Hepatocyte (in vitro differentiated cells): ENCODE data around the gene MRPL1. TPM values are rescaled to one million over a fixed set of nuclear protein-coding genes. Genes with fewer than 3 reads are reported as not detected.
"Not testable (repeated sequence)": the region's sequence is repeated elsewhere in the genome, so short reads cannot be mapped to it uniquely, and the experiment has no call there.

Source experiments
- DNase-seq: peaks from one replicate; pipeline ENCODE4 v3.0.0-alpha.2; 2016; ENCODE audit warnings: low spot score
- H2AFZ ChIP-seq: fragments of 200-600 bp; sonication (generic); 2 replicates; pipeline ENCODE4 v1.6.0; 2016; ENCODE audit warnings: antibody characterized with exemption, mild to moderate bottlenecking
- H3K27ac ChIP-seq: fragments of 200-600 bp; sonication (generic); 2 replicates; pipeline ENCODE4 v1.5.1; 2016; ENCODE audit warnings: mild to moderate bottlenecking
- H3K27me3 ChIP-seq: fragments of 200-600 bp; sonication (generic); 2 replicates; pipeline ENCODE4 v1.6.1; 2016
- H3K36me3 ChIP-seq: fragments of 200-600 bp; sonication (generic); replicated peaks from 2 replicates; pipeline ENCODE4 v1.5.1; 2016; ENCODE audit warnings: low read depth; ENCODE audit not compliant: insufficient read depth
- H3K4me1 ChIP-seq: fragments of 200-600 bp; sonication (generic); 2 replicates; pipeline ENCODE4 v1.5.1; 2016; ENCODE audit warnings: mild to moderate bottlenecking, moderate library complexity; ENCODE audit not compliant: insufficient read depth
- H3K4me2 ChIP-seq: fragments of 200-600 bp; sonication (generic); 2 replicates; pipeline ENCODE4 v1.6.0; 2016
- H3K4me3 ChIP-seq: fragments of 200-600 bp; sonication (generic); 2 replicates; pipeline ENCODE4 v1.5.1; 2016; ENCODE audit warnings: mild to moderate bottlenecking
- H3K79me2 ChIP-seq: fragments of 200-600 bp; sonication (generic); 2 replicates; pipeline ENCODE4 v1.6.0; 2017; ENCODE audit warnings: mild to moderate bottlenecking
- H3K9me2 ChIP-seq: fragments of 200-600 bp; sonication (generic); replicated peaks from 2 replicates; pipeline ENCODE4 v1.6.0; 2017; ENCODE audit warnings: mild to moderate bottlenecking; ENCODE audit not compliant: insufficient read depth
- H3K9me3 ChIP-seq: fragments of 200-600 bp; sonication (generic); 2 replicates; pipeline ENCODE4 v1.5.1; 2016; ENCODE audit warnings: low read depth, mild to moderate bottlenecking
- H4K20me1 ChIP-seq: fragments of 200-600 bp; sonication (generic); 2 replicates; pipeline ENCODE4 v1.6.0; 2016; ENCODE audit warnings: mild to moderate bottlenecking; ENCODE audit not compliant: insufficient read depth, poor library complexity, severe bottlenecking
- CTCF ChIP-seq: fragments of 200-600 bp; sonication (generic); IDR thresholded peaks from 2 replicates; pipeline ENCODE4 v1.5.1; 2016; ENCODE audit warnings: antibody characterized with exemption, mild to moderate bottlenecking; ENCODE audit not compliant: poor library complexity
- EZH2 ChIP-seq: fragments of 200-600 bp; sonication (generic); IDR thresholded peaks from 2 replicates; pipeline ENCODE4 v1.6.1; 2016; ENCODE audit warnings: antibody characterized with exemption, mild to moderate bottlenecking, borderline replicate concordance
- EZH2phosphoT487 ChIP-seq: fragments of 200-600 bp; sonication (generic); IDR thresholded peaks from one replicate; pipeline ENCODE4 v1.6.1; 2018; ENCODE audit warnings: antibody characterized with exemption, mild to moderate bottlenecking, low read depth, moderate library complexity; ENCODE audit not compliant: unreplicated experiment, severe bottlenecking
- WGBS: methylation state at CpG from one replicate; pipeline ENCODE4 v1.1.6; 2016; ENCODE audit warnings: low lambda C conversion rate; ENCODE audit errors: missing lambda C conversion rate; 5-methylcytosine and 5-hydroxymethylcytosine counted together
- polyA plus RNA-seq: library from polyadenylated mRNA; unstranded; fragments of >200 nt; fragmentation: Nextera tagmentation; extraction: Ambion mirVana; gene quantifications from 2 replicates; pipeline ENCODE4 v1.2.1, GENCODE V29; 2016
- total RNA-seq: library from RNA; depleted of rRNA; stranded (reverse); fragments of >200 nt; gene quantifications from 2 replicates; pipeline ENCODE4 v1.2.3, GENCODE V29; 2014

MRPL1 gene
- total and polyA plus RNA-seq, 2 experiments from 2014 or later: 19.6 to 27.2 TPM

GRCh38 chr4:77931452-77932135 is 69.0 kb downstream of the MRPL1 start:
- no peak for DNase-seq
- Histone ChIP-seq H3K9me3 (no peaks in the 10 kb centered on the region), H3K27ac (no peak overlapping the region), H3K9me2 (no peaks in the 10 kb centered on the region), H2AFZ (no peak overlapping the region), H3K36me3 (no peaks in the 10 kb centered on the region), H4K20me1 (no peaks in the 10 kb centered on the region), H3K79me2 (no peaks in the 10 kb centered on the region), H3K27me3 (no peaks in the 10 kb centered on the region), H3K4me3 (no peak overlapping the region), H3K4me2 (no peak overlapping the region), H3K4me1 (no peaks in the 10 kb centered on the region)
- TF ChIP-seq EZH2 (no peak), CTCF (no peak), EZH2phosphoT487 (no peak)
- WGBS: 85% methylated on average over 9 of the region's 9 CpGs

DNA sequence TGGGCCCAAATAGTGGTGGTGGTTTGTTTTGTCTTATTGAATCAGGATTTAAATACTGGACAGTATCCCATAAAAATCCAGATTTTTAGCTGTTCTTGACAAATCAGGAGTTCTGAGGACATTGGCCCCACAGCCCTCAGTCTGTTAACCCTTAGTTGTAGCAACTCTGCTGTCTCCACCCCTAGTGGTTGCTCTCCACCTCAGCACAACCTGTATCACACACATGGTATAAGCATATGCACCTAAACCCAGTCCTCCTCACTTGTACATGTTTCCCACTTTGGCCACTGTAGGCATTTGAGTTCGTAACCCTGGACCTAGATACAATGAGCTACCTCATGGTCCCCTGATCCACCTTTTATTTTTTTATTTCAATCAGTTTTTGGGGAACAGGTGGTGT is 75.9 kb downstream of the MRPL1 start:
- Histone ChIP-seq H3K9me3 (no peaks in the 10 kb centered on the region), H3K9me2 (no peaks in the 10 kb centered on the region), H3K36me3 (no peaks in the 10 kb centered on the region), H3K4me1 (no peaks in the 10 kb centered on the region), H3K79me2 (no peaks in the 10 kb centered on the region), H3K27me3 (no peaks in the 10 kb centered on the region), H4K20me1 (no peaks in the 10 kb centered on the region), H3K27ac (no peak overlapping the region), H3K4me3 (no peak overlapping the region), H2AFZ (no peak overlapping the region), H3K4me2 (no peak overlapping the region)
- TF ChIP-seq EZH2phosphoT487 (no peak), CTCF (no peak), EZH2 (no peak)
- no peak for DNase-seq
- WGBS: 47% methylated on average over 1 of the region's 1 CpG

DNA sequence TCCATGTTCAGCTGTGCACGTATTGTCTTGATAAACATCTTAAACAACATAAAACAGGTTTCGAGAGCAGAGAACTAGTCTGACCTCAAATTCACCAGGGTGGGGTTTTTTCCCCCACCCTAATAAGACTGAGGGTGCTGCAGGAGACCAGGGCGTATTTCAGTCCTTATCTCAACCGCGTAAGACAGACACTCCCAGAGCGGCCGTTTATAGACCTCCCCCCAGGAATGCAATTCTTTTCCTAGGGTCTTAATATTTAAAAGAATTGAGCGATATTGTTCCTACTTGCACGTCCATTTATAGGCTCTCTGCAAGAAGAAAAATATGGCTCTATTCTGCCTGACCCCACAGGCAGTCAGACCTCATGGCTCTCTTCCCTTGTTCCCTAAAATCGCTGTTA is 83.3 kb downstream of the MRPL1 start:
- not testable (repeated sequence) for H3K79me2 ChIP-seq, H3K27me3 ChIP-seq, H3K9me2 ChIP-seq, H3K9me3 ChIP-seq, H3K27ac ChIP-seq, H3K36me3 ChIP-seq, DNase-seq, H4K20me1 ChIP-seq, H3K4me1 ChIP-seq, H3K4me2 ChIP-seq, H3K4me3 ChIP-seq, H2AFZ ChIP-seq
- WGBS: 97% methylated on average over 10 of the region's 10 CpGs

DNA sequence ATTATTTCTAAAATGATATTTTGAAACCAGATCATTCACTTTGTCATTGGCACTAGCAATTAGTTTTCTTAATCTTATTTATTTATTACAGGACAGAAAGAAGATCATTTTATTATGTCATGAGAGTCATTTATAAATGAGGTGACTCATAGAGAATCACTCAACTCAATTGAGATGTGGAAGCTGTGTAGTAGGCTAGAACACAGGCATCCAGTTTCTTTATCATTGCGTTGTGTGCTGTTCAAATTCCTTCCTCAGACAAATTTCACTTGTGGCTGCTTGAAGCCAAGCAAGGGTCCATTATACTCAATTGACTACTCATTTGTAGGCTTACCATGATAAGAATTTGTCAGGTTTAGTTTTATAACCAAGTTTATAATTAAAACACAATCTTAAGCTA is 87.6 kb downstream of the MRPL1 start:
- DNase-seq: no peak
- 88% methylated on average over 1 of the region's 1 CpG for WGBS
- no peak overlapping the region for H3K4me2 ChIP-seq

More for the DNA sequence above, 87.6 kb downstream of the MRPL1 start:
- TF ChIP-seq CTCF: no peak
- no peak for TF ChIP-seq EZH2
- no peak for TF ChIP-seq EZH2phosphoT487
- Histone ChIP-seq H3K79me2 (no peaks in the 10 kb centered on the region), H3K9me3 (no peaks in the 10 kb centered on the region), H4K20me1 (no peaks in the 10 kb centered on the region), H3K9me2 (no peaks in the 10 kb centered on the region), H3K4me1 (no peaks in the 10 kb centered on the region), H2AFZ (no peak overlapping the region), H3K27me3 (no peaks in the 10 kb centered on the region), H3K27ac (no peak overlapping the region), H3K4me3 (no peak overlapping the region), H3K36me3 (no peaks in the 10 kb centered on the region)
